ENCODE data around the gene FAS. TPM values are rescaled to one million over a fixed set of nuclear protein-coding genes. Genes with fewer than 3 reads are reported as not detected.

Gene FAS
- polyA plus RNA-seq, 1 donor (not counting 4 experiments of a cell fraction or from before 2014, with no cell fraction given) = 44.8 TPM

GRCh38 chr10:88996927-88997326, 6.3 kb downstream of the FAS start:
- H3K9me3 ChIP-seq (ENCODE audit: control insufficient read depth, low read depth, low read length) = no peaks in the 10 kb centered on the region
- DNase-seq (ENCODE audit: low read depth, low spot score) (no peak), FAIRE-seq (no peak)
- no peaks in the 10 kb centered on the region for H3K9me1 ChIP-seq (ENCODE audit: control insufficient read depth, extremely low read depth, insufficient read depth, low read length)
- H3K4me3 ChIP-seq (ENCODE audit: control insufficient read depth in 2 of 3, extremely low read depth in 1 of 3, insufficient read depth in 2 of 3, low read depth in 1 of 3, low read length in 3 of 3) = no peak overlapping the region
- TF ChIP-seq EZH2 (IDR thresholded peaks at IDR 0.05; ENCODE audit: low read length) (no peak), CTCF (optimal IDR thresholded peaks at IDR 0.05 in 1 of 3, IDR thresholded peaks at IDR 0.05 in 1 of 3, conservative IDR thresholded peaks at IDR 0.05 in 1 of 3; ENCODE audit: extremely low read depth in 1 of 3, insufficient read depth in 2 of 3, low read length in 3 of 3) (no peak)
- no peaks in the 10 kb centered on the region for H3K27me3 ChIP-seq (ENCODE audit: control insufficient read depth, extremely low read depth, insufficient read depth, low read length)
- H2AFZ ChIP-seq (ENCODE audit: control insufficient read depth, low read length) = no peak overlapping the region
- dilution Hi-C loops (cut with MboI; ENCODE audit: extremely low pct_ligation_motif_present, low sequenced_read_pairs) = no loop called here
- H3K36me3 ChIP-seq (ENCODE audit: control insufficient read depth in 2 of 2, extremely low read depth in 1 of 2, insufficient read depth in 2 of 2, low read length in 2 of 2) = no peaks in the 10 kb centered on the region
- no peak overlapping the region for H3K4me2 ChIP-seq (ENCODE audit: control insufficient read depth, extremely low read depth, insufficient read depth, low read depth, low read length)
- H3K79me2 ChIP-seq (ENCODE audit: control insufficient read depth, insufficient read depth, low read length) = peaks cover 55% of the 10 kb centered on the region
- no peak overlapping the region for H3K27ac ChIP-seq (ENCODE audit: control insufficient read depth, insufficient read depth, low read length)
- H3K9ac ChIP-seq (ENCODE audit: control insufficient read depth, extremely low read depth, insufficient read depth, low read length) = no peak overlapping the region
- H3K4me1 ChIP-seq (ENCODE audit: control insufficient read depth, extremely low read depth, insufficient read depth, low read length) = peaks cover 36% of the 10 kb centered on the region
- H4K20me1 ChIP-seq (ENCODE audit: control insufficient read depth, extremely low read depth, insufficient read depth, low read length) = no peaks in the 10 kb centered on the region

GRCh38 chr10:88999625-89000024, 9.0 kb downstream of the FAS start:
- Histone ChIP-seq H4K20me1 (ENCODE audit: control insufficient read depth, extremely low read depth, insufficient read depth, low read length) (no peaks in the 10 kb centered on the region), H3K9me3 (ENCODE audit: control insufficient read depth, low read depth, low read length) (no peaks in the 10 kb centered on the region), H3K36me3 (ENCODE audit: control insufficient read depth in 2 of 2, extremely low read depth in 1 of 2, insufficient read depth in 2 of 2, low read length in 2 of 2) (peaks cover 0 to 7% of the 10 kb centered on the region in 2 experiments), H3K9ac (ENCODE audit: control insufficient read depth, extremely low read depth, insufficient read depth, low read length) (peak overlapping the region; percentile 51), H3K4me3 (ENCODE audit: control insufficient read depth in 2 of 3, extremely low read depth in 1 of 3, insufficient read depth in 2 of 3, low read depth in 1 of 3, low read length in 3 of 3) (peak overlapping the region in 1 of 3 experiments; percentile 17), H2AFZ (ENCODE audit: control insufficient read depth, low read length) (no peak overlapping the region), H3K27ac (ENCODE audit: control insufficient read depth, insufficient read depth, low read length) (peak overlapping the region; percentile 43), H3K27me3 (ENCODE audit: control insufficient read depth, extremely low read depth, insufficient read depth, low read length) (no peaks in the 10 kb centered on the region), H3K4me1 (ENCODE audit: control insufficient read depth, extremely low read depth, insufficient read depth, low read length) (peaks cover 31% of the 10 kb centered on the region), H3K4me2 (ENCODE audit: control insufficient read depth, extremely low read depth, insufficient read depth, low read depth, low read length) (peak overlapping the region; percentile 49), H3K9me1 (ENCODE audit: control insufficient read depth, extremely low read depth, insufficient read depth, low read length) (no peaks in the 10 kb centered on the region), H3K79me2 (ENCODE audit: control insufficient read depth, insufficient read depth, low read length) (peaks cover 33% of the 10 kb centered on the region)
- no peak for FAIRE-seq
- dilution Hi-C loops (cut with MboI; ENCODE audit: extremely low pct_ligation_motif_present, low sequenced_read_pairs) = no loop called here
- DNase-seq (ENCODE audit: low read depth, low spot score) = no peak
- TF ChIP-seq EZH2 (IDR thresholded peaks at IDR 0.05; ENCODE audit: low read length) (no peak), CTCF (optimal IDR thresholded peaks at IDR 0.05 in 1 of 3, IDR thresholded peaks at IDR 0.05 in 1 of 3, conservative IDR thresholded peaks at IDR 0.05 in 1 of 3; ENCODE audit: extremely low read depth in 1 of 3, insufficient read depth in 2 of 3, low read length in 3 of 3) (no peak)
